AG09309 (cell line): ENCODE data around the gene TOR2A.

Source experiments
- DNase-seq: peaks from one replicate; pipeline ENCODE4 v3.0.0-alpha.2; 2010; ENCODE audit warnings: low read depth
- H3K4me3 ChIP-seq: 2 replicates; pipeline ENCODE4 v1.5.1; 2011; ENCODE audit warnings: mild to moderate bottlenecking, low read depth, low read length, moderate library complexity; ENCODE audit not compliant: control insufficient read depth
- TF ChIP-seq, protein P1 (sequence below): IDR thresholded peaks from 2 replicates; pipeline ENCODE4 v1.5.1; 2011; ENCODE audit warnings: mild to moderate bottlenecking, low read depth, low read length, inconsistent platforms; ENCODE audit not compliant: insufficient read depth, control insufficient read depth; ENCODE audit errors: missing control alignments

TOR2A gene

DNA sequence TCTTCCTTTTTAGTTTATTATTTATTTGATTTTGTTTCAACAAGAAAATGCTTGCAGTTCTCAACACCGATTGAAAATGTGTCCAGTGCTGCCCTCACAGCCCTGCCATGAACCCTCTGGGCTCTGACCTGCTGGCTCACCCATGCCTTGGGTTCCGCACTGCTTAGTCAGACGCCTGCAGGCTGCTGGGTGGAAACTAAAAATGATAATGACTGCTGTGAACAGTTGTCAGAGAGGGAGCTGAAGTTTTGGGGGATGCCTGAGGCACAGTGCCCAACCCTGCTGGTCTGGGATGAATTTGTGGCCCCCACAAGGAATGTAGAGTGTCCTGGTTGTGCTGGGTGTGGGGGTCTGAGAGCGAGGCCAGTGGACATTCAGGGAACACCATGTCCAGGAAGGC, 50.5 kb downstream of the TOR2A start:
- no peak for DNase-seq
- TF ChIP-seq, protein P1, sequence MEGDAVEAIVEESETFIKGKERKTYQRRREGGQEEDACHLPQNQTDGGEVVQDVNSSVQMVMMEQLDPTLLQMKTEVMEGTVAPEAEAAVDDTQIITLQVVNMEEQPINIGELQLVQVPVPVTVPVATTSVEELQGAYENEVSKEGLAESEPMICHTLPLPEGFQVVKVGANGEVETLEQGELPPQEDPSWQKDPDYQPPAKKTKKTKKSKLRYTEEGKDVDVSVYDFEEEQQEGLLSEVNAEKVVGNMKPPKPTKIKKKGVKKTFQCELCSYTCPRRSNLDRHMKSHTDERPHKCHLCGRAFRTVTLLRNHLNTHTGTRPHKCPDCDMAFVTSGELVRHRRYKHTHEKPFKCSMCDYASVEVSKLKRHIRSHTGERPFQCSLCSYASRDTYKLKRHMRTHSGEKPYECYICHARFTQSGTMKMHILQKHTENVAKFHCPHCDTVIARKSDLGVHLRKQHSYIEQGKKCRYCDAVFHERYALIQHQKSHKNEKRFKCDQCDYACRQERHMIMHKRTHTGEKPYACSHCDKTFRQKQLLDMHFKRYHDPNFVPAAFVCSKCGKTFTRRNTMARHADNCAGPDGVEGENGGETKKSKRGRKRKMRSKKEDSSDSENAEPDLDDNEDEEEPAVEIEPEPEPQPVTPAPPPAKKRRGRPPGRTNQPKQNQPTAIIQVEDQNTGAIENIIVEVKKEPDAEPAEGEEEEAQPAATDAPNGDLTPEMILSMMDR: no peak
- no peak overlapping the region for H3K4me3 ChIP-seq

DNA sequence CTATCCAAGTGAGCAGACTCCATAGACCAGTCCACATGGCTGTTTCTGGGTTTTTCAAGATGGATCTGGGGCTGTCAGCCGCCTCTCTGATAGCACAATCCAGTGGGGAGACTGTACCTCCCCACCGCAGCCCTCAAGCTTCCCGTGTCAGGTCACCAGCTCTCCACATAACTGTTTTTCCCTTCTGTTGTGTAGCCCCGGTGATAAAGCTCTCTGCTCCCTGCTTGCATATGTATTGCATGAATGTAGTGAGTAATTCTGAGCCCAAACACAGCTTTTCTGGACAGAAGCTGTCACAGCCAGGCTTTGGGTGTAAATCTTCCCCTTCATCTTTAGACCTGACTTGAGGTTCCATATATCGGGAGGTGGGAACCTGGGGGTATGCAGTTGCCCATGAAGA, 51.4 kb downstream of the TOR2A start:
- no peak overlapping the region for H3K4me3 ChIP-seq
- DNase-seq: peak; percentile 60
- TF ChIP-seq, protein P1: no peak

DNA sequence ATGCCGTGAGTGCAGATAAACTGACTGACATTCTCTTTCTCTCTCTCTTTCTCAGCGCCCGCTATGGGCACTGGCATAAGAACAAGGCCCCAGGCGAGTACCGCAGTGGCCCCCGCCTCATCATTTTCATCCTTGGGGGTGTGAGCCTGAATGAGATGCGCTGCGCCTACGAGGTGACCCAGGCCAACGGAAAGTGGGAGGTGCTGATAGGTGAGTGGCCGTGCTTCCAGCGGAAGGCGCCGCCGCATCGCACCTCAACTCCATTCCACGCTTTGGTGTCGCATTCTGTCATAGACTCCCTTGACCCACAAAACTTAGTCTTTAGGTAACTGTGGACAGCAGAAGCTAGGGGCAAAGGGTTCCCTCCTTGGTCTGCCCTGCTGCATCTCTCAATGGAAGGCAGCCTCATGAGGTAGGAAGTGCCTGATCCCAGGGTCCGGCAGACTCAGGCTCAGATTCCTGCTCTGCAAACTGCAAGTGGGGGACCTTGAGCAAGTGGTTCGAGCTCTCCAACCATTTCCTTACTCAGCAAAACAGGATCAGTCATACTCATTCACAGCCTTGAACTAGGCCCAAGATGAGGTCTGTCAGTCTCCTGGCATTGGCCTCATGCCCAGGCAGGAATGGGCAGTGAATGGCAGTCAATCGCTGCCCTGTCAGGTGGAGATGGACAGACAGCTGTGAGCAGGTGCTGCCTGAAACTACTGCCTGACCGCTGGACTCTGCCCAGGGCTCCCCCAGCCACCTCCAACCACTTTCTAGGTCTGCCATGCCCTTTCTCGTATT, 52.5 kb downstream of the TOR2A start:
- TF ChIP-seq, protein P1: no peak
- DNase-seq: no peak
- no peak overlapping the region for H3K4me3 ChIP-seq
